Measurements from ENCODE around the gene CYB5B.

- TF ChIP-seq CTCF (IDR thresholded peaks at IDR 0.05) (no peak), POLR2A (IDR thresholded peaks at IDR 0.05) (no peak)
These were observed 71.4 kb downstream of the CYB5B start for GRCh38 chr16:69495821-69496220.
